Stimulated activated effector memory CD8-positive, alpha-beta T cell treated with anti-CD3 and anti-CD28 coated beads, Interleukin-12 subunit alpha, Interleukin-12 subunit beta, amount 100 ng/mL, for 72 hours (primary cell): ENCODE results near the gene PHKG1.
A peak's percentile ranks its signal among the peaks of the same experiment; 100 is the strongest.
"Not testable (repeated sequence)": the region's sequence is repeated elsewhere in the genome, so short reads cannot be mapped to it uniquely, and the experiment has no call there.

Experiments used
- ATAC-seq: fragments of 150-1000 bp; cut with Tn5 transposase; 2 replicates; pipeline ENCODE4 v1.10.0; 2021
- DNase-seq, 2 donors: peaks; one replicate each; pipeline ENCODE4 v3.0.0; 2021 to 2022; ENCODE audit warnings: low spot score in 2 of 2
- H3K27ac Mint-ChIP-seq: one replicate; pipeline ENCODE4 v1.8.0; 2022; ENCODE audit warnings: mild to moderate bottlenecking, mixed read lengths
- H3K36me3 Mint-ChIP-seq: one replicate; pipeline ENCODE4 v1.8.0; 2022; ENCODE audit warnings: mild to moderate bottlenecking, mixed read lengths
- H3K4me1 Mint-ChIP-seq: one replicate; pipeline ENCODE4 v1.8.0; 2022; ENCODE audit warnings: mixed read lengths
- H3K4me3 Mint-ChIP-seq: one replicate; pipeline ENCODE4 v1.8.0; 2022; ENCODE audit warnings: mild to moderate bottlenecking, mixed read lengths
- H3K9me3 Mint-ChIP-seq: one replicate; pipeline ENCODE4 v1.8.0; 2022; ENCODE audit warnings: mixed read lengths

Gene PHKG1

GRCh38 chr7:56092789-56093531, at the start of gene PHKG1:
Gene PHKG1, minus strand, starts transcription at chr7:56092952. Its CDS starts 4,011 bp downstream, at chr7:56088941.
- Mint-ChIP-seq H3K27ac (peak within 1 kb of the TSS; percentile 83), H3K4me3 (no peak within 1 kb of the TSS), H3K9me3 (no peaks in the 10 kb centered on the region), H3K4me1 (no peaks in the 10 kb centered on the region), H3K36me3 (peaks cover 45% of the 10 kb centered on the region)
- ATAC-seq (peak; percentile 40), DNase-seq (no peak)

- not testable (repeated sequence) for H3K36me3 Mint-ChIP-seq, H3K9me3 Mint-ChIP-seq, H3K27ac Mint-ChIP-seq, ATAC-seq, H3K4me1 Mint-ChIP-seq, DNase-seq, H3K4me3 Mint-ChIP-seq
Measured at GRCh38 chr7:56131062-56131461, 38.3 kb upstream of the PHKG1 start.

GRCh38 chr7:56127241-56127975, 34.7 kb upstream of the PHKG1 start:
- Mint-ChIP-seq H3K36me3 (no peaks in the 10 kb centered on the region), H3K9me3 (no peaks in the 10 kb centered on the region), H3K4me1 (no peaks in the 10 kb centered on the region), H3K27ac (no peak overlapping the region), H3K4me3 (no peak overlapping the region)
- ATAC-seq = no peak
- DNase-seq = no peak

- H3K36me3 Mint-ChIP-seq = no peaks in the 10 kb centered on the region
- H3K27ac Mint-ChIP-seq = no peak overlapping the region
- no peaks in the 10 kb centered on the region for H3K4me1 Mint-ChIP-seq
- H3K9me3 Mint-ChIP-seq = no peaks in the 10 kb centered on the region
- DNase-seq (no peak), ATAC-seq (no peak)
- no peak overlapping the region for H3K4me3 Mint-ChIP-seq
Measured at GRCh38 chr7:56125831-56126230, 33.1 kb upstream of the PHKG1 start.

GRCh38 chr7:56124981-56125380, 32.2 kb upstream of the PHKG1 start:
- Mint-ChIP-seq H3K27ac (no peak overlapping the region), H3K4me3 (no peak overlapping the region), H3K36me3 (no peaks in the 10 kb centered on the region), H3K9me3 (no peaks in the 10 kb centered on the region), H3K4me1 (no peaks in the 10 kb centered on the region)
- DNase-seq (no peak), ATAC-seq (no peak)

GRCh38 chr7:56121440-56121839, 28.7 kb upstream of the PHKG1 start:
- Mint-ChIP-seq H3K9me3 (no peaks in the 10 kb centered on the region), H3K4me3 (no peak overlapping the region), H3K27ac (no peak overlapping the region), H3K4me1 (no peaks in the 10 kb centered on the region), H3K36me3 (no peaks in the 10 kb centered on the region)
- DNase-seq (no peak), ATAC-seq (no peak)

- H3K4me1 Mint-ChIP-seq = no peaks in the 10 kb centered on the region
- H3K9me3 Mint-ChIP-seq = no peaks in the 10 kb centered on the region
- no peak within 1 kb of the TSS for H3K4me3 Mint-ChIP-seq
- no peak within 1 kb of the TSS for H3K27ac Mint-ChIP-seq
- ATAC-seq (no peak), DNase-seq (no peak)
- no peaks in the 10 kb centered on the region for H3K36me3 Mint-ChIP-seq
Measured at GRCh38 chr7:56115852-56116538, 23.2 kb upstream of the PHKG1 start, which contains the start of gene NUPR2. Gene NUPR2, minus strand, starts transcription at chr7:56116417. Its CDS starts 103 bp downstream, at chr7:56116314.

- not testable (repeated sequence) for H3K4me3 Mint-ChIP-seq, DNase-seq, H3K27ac Mint-ChIP-seq, H3K4me1 Mint-ChIP-seq, H3K9me3 Mint-ChIP-seq, ATAC-seq, H3K36me3 Mint-ChIP-seq
Measured at GRCh38 chr7:56112244-56112643, 19.5 kb upstream of the PHKG1 start.

GRCh38 chr7:56110611-56111010, 17.9 kb upstream of the PHKG1 start:
- DNase-seq = no peak
- ATAC-seq = peak; percentile 22
- Mint-ChIP-seq H3K27ac (no peak overlapping the region), H3K4me1 (peaks cover 21% of the 10 kb centered on the region), H3K4me3 (no peak overlapping the region), H3K9me3 (peaks cover 3% of the 10 kb centered on the region), H3K36me3 (peaks cover 12% of the 10 kb centered on the region)

GRCh38 chr7:56107954-56108258, 15.2 kb upstream of the PHKG1 start:
- peaks cover 21% of the 10 kb centered on the region for H3K4me1 Mint-ChIP-seq
- ATAC-seq (no peak), DNase-seq (no peak)
- peak overlapping the region; percentile 98 for H3K4me3 Mint-ChIP-seq
- no peak overlapping the region for H3K27ac Mint-ChIP-seq
- H3K36me3 Mint-ChIP-seq = peaks cover 39% of the 10 kb centered on the region
- H3K9me3 Mint-ChIP-seq = peaks cover 3% of the 10 kb centered on the region

- Mint-ChIP-seq H3K27ac (peak within 1 kb of the TSS; percentile 100), H3K9me3 (peaks cover 3% of the 10 kb centered on the region), H3K4me1 (peaks cover 21% of the 10 kb centered on the region), H3K36me3 (peaks cover 54% of the 10 kb centered on the region), H3K4me3 (peak within 1 kb of the TSS; percentile 98)
- DNase-seq (peak; percentile 74 to 93), ATAC-seq (peak; percentile 99)
Measured at GRCh38 chr7:56106108-56107073, 13.6 kb upstream of the PHKG1 start, which contains the start of gene CHCHD2. Gene CHCHD2, minus strand, starts transcription at chr7:56106476. Its CDS starts 63 bp downstream, at chr7:56106413.

- H3K9me3 Mint-ChIP-seq = peaks cover 3% of the 10 kb centered on the region
- H3K36me3 Mint-ChIP-seq = peaks cover 63% of the 10 kb centered on the region
- no peak for DNase-seq
- peak overlapping the region; percentile 98 for H3K4me3 Mint-ChIP-seq
- peak; percentile 33 for ATAC-seq
- peak overlapping the region; percentile 100 for H3K27ac Mint-ChIP-seq
- peaks cover 21% of the 10 kb centered on the region for H3K4me1 Mint-ChIP-seq
Measured at GRCh38 chr7:56105508-56105907, 12.8 kb upstream of the PHKG1 start.

GRCh38 chr7:56104138-56104537, 11.4 kb upstream of the PHKG1 start:
- H3K4me1 Mint-ChIP-seq = peaks cover 21% of the 10 kb centered on the region
- H3K27ac Mint-ChIP-seq, H3K9me3 Mint-ChIP-seq, DNase-seq, ATAC-seq: not testable (repeated sequence)
- H3K36me3 Mint-ChIP-seq = peaks cover 77% of the 10 kb centered on the region
- peak overlapping the region; percentile 98 for H3K4me3 Mint-ChIP-seq

GRCh38 chr7:56099653-56100052, 6.9 kb upstream of the PHKG1 start:
- no peak overlapping the region for H3K27ac Mint-ChIP-seq
- ATAC-seq (no peak), DNase-seq (no peak)
- peaks cover 94% of the 10 kb centered on the region for H3K36me3 Mint-ChIP-seq
- no peak overlapping the region for H3K4me3 Mint-ChIP-seq
- no peaks in the 10 kb centered on the region for H3K4me1 Mint-ChIP-seq
- H3K9me3 Mint-ChIP-seq = no peaks in the 10 kb centered on the region
